Stimulated activated CD4-positive, alpha-beta T cell treated with anti-CD3 and anti-CD28 coated beads, TNF-alpha, amount 100 ng/mL, for 48 hours (primary cell): ENCODE data around the gene MEIOC.
"Not testable (repeated sequence)": the region's sequence is repeated elsewhere in the genome, so short reads cannot be mapped to it uniquely, and the experiment has no call there.

Experiments used
- DNase-seq, 3 donors: peaks; one replicate each; pipeline ENCODE4 v3.0.0-alpha.2; 2020; ENCODE audit warnings: low read depth in 3 of 3

MEIOC gene

GRCh38 chr17:44655983-44656710 is at the start of gene MEIOC:
Gene MEIOC (plus strand): TSS chr17:44656468. CDS start chr17:44656614, 146 bp downstream.
- DNase-seq, result peak; percentile 5 to 44 (median 8)

- no peak for DNase-seq
Observed at GRCh38 chr17:44606658-44607057, 49.6 kb upstream of the MEIOC start.

- no peak for DNase-seq
Observed at GRCh38 chr17:44607836-44608690, 48.2 kb upstream of the MEIOC start.

GRCh38 chr17:44608727-44609435 is 47.4 kb upstream of the MEIOC start:
- no peak for DNase-seq

GRCh38 chr17:44610331-44610730 is 45.9 kb upstream of the MEIOC start:
- no peak for DNase-seq

- no peak for DNase-seq
Observed at GRCh38 chr17:44610871-44611270, 45.4 kb upstream of the MEIOC start.

- DNase-seq, result no peak
Observed at GRCh38 chr17:44614862-44615261, 41.4 kb upstream of the MEIOC start.

GRCh38 chr17:44618652-44619051 is 37.6 kb upstream of the MEIOC start:
- not testable (repeated sequence) for DNase-seq

GRCh38 chr17:44623070-44623725 is 33.1 kb upstream of the MEIOC start:
- no peak for DNase-seq

- no peak for DNase-seq
Observed at GRCh38 chr17:44627513-44628242, 28.6 kb upstream of the MEIOC start.

GRCh38 chr17:44628243-44629188 is 27.8 kb upstream of the MEIOC start:
- no peak for DNase-seq

- DNase-seq, result no peak
Observed at GRCh38 chr17:44629314-44629713, 27.0 kb upstream of the MEIOC start.

GRCh38 chr17:44630703-44631102 is 25.6 kb upstream of the MEIOC start:
- DNase-seq, result no peak

GRCh38 chr17:44633998-44634397 is 22.3 kb upstream of the MEIOC start:
- no peak for DNase-seq

GRCh38 chr17:44634401-44634800 is 21.9 kb upstream of the MEIOC start:
- DNase-seq, result not testable (repeated sequence)

- DNase-seq, result no peak
Observed at GRCh38 chr17:44636562-44636961, 19.7 kb upstream of the MEIOC start.

GRCh38 chr17:44637066-44637465 is 19.2 kb upstream of the MEIOC start:
- DNase-seq, result no peak

- DNase-seq, result no peak
Observed at GRCh38 chr17:44642834-44643233, 13.4 kb upstream of the MEIOC start.

- DNase-seq, result no peak
Observed at GRCh38 chr17:44645341-44645740, 10.9 kb upstream of the MEIOC start.

GRCh38 chr17:44646280-44646679 is 10.0 kb upstream of the MEIOC start:
- DNase-seq, result no peak
